Smooth muscle cell (in vitro differentiated cells): ENCODE results near the gene TRIOBP. TPM values are rescaled to one million over a fixed set of nuclear protein-coding genes. Genes with fewer than 3 reads are reported as not detected.

Experiments used
- DNase-seq: peaks from one replicate; lab custom pipeline; 2025; ENCODE audit not compliant: unreplicated experiment; lab: John Stamatoyannopoulos, UW
- H2AFZ ChIP-seq: fragments of 200-600 bp; sonication (generic); 2 replicates; pipeline ENCODE4 v1.6.0; 2016; ENCODE audit warnings: antibody characterized with exemption, low read depth, mild to moderate bottlenecking
- H3F3A ChIP-seq: fragments of 200-600 bp; sonication (generic); 2 replicates; pipeline ENCODE4 v1.6.0; 2017; ENCODE audit warnings: antibody characterized with exemption, low read depth
- H3K27ac ChIP-seq: fragments of 200-600 bp; sonication (generic); 2 replicates; pipeline ENCODE4 v1.5.1; 2016; ENCODE audit warnings: low read depth, mild to moderate bottlenecking
- H3K27me3 ChIP-seq: fragments of 200-600 bp; sonication (generic); 2 replicates; pipeline ENCODE4 v1.6.1; 2016; ENCODE audit warnings: low read depth, mild to moderate bottlenecking
- H3K36me3 ChIP-seq: fragments of 200-600 bp; sonication (generic); 2 replicates; pipeline ENCODE4 v1.5.1; 2016; ENCODE audit warnings: low read depth
- H3K4me1 ChIP-seq: fragments of 200-600 bp; sonication (generic); 2 replicates; pipeline ENCODE4 v1.5.1; 2016; ENCODE audit warnings: low read depth
- H3K4me2 ChIP-seq: fragments of 200-600 bp; sonication (generic); 2 replicates; pipeline ENCODE4 v1.6.0; 2016; ENCODE audit warnings: mild to moderate bottlenecking
- H3K4me3 ChIP-seq: fragments of 200-600 bp; sonication (generic); 2 replicates; pipeline ENCODE4 v1.5.1; 2016; ENCODE audit warnings: mild to moderate bottlenecking
- H3K79me2 ChIP-seq: fragments of 200-600 bp; sonication (generic); 2 replicates; pipeline ENCODE4 v1.6.0; 2016; ENCODE audit warnings: low read depth, mild to moderate bottlenecking
- H3K9ac ChIP-seq: fragments of 200-600 bp; sonication (generic); 2 replicates; pipeline ENCODE4 v1.6.0; 2016; ENCODE audit warnings: low read depth
- H3K9me3 ChIP-seq: fragments of 200-600 bp; sonication (generic); replicated peaks from 2 replicates; pipeline ENCODE4 v1.5.1; 2016; ENCODE audit warnings: low read depth
- H4K20me1 ChIP-seq: fragments of 200-600 bp; sonication (generic); 2 replicates; pipeline ENCODE4 v1.6.0; 2016; ENCODE audit warnings: low read depth
- WGBS: methylation state at CpG from one replicate; pipeline ENCODE4 v1.1.7; 2016; ENCODE audit warnings: low lambda C conversion rate; 5-methylcytosine and 5-hydroxymethylcytosine counted together
- polyA plus RNA-seq: library from polyadenylated mRNA; unstranded; fragments of >200 nt; fragmentation: Nextera tagmentation; extraction: Ambion mirVana; gene quantifications from 2 replicates; pipeline ENCODE4 v1.2.1, GENCODE V29; 2016
- total RNA-seq: library from RNA; depleted of rRNA; stranded (reverse); fragments of >200 nt; gene quantifications from 2 replicates; pipeline ENCODE4 v1.2.3, GENCODE V29; 2014
- TF ChIP-seq, protein P1 (sequence below): fragments of 200-600 bp; sonication (generic); IDR thresholded peaks from 2 replicates; pipeline ENCODE4 v1.5.1; 2017; ENCODE audit warnings: borderline replicate concordance, mild to moderate bottlenecking, antibody characterized with exemption; ENCODE audit not compliant: insufficient read depth, poor library complexity, severe bottlenecking

The TRIOBP gene
- total and polyA plus RNA-seq, 2 experiments from 2014 or later, result 44.6 to 95.8 TPM

DNA sequence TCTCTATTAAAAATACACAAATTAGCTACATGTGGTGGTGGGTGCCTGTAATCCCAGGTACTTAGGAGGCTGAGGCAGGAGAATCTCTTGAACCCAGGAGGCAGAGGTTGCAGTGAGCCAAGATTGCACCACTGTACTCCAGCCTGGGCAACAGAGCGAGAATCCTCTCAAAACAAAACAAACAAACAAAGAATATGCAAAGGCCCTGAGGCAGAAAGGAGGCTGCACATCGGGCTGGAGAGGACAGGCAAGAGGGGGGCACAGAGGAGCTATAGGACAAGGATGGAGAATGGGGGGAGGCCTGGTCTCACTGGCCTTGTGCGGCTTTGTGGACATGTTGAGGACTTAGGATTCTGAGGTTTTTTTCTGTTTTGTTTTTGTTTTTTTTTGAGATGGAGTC is 8.4 kb downstream of the TRIOBP start:
- H3K4me2 ChIP-seq, result no peak overlapping the region
- H3K4me1 ChIP-seq, result no peaks in the 10 kb centered on the region
- no peaks in the 10 kb centered on the region for H3K79me2 ChIP-seq
- WGBS, result 98% methylated on average over 3 of the region's 3 CpGs
- DNase-seq, result no peak
- H3K27me3 ChIP-seq, result no peaks in the 10 kb centered on the region
- H3K4me3 ChIP-seq, result no peak overlapping the region
- H3K27ac ChIP-seq, result no peak overlapping the region
- H3K9me3 ChIP-seq, result no peaks in the 10 kb centered on the region
- TF ChIP-seq, protein P1, sequence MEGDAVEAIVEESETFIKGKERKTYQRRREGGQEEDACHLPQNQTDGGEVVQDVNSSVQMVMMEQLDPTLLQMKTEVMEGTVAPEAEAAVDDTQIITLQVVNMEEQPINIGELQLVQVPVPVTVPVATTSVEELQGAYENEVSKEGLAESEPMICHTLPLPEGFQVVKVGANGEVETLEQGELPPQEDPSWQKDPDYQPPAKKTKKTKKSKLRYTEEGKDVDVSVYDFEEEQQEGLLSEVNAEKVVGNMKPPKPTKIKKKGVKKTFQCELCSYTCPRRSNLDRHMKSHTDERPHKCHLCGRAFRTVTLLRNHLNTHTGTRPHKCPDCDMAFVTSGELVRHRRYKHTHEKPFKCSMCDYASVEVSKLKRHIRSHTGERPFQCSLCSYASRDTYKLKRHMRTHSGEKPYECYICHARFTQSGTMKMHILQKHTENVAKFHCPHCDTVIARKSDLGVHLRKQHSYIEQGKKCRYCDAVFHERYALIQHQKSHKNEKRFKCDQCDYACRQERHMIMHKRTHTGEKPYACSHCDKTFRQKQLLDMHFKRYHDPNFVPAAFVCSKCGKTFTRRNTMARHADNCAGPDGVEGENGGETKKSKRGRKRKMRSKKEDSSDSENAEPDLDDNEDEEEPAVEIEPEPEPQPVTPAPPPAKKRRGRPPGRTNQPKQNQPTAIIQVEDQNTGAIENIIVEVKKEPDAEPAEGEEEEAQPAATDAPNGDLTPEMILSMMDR, result no peak
- no peak overlapping the region for H3K9ac ChIP-seq
- peaks cover 15% of the 10 kb centered on the region for H4K20me1 ChIP-seq
- H2AFZ ChIP-seq, result no peak overlapping the region
- H3K36me3 ChIP-seq, result no peaks in the 10 kb centered on the region
- no peaks in the 10 kb centered on the region for H3F3A ChIP-seq

DNA sequence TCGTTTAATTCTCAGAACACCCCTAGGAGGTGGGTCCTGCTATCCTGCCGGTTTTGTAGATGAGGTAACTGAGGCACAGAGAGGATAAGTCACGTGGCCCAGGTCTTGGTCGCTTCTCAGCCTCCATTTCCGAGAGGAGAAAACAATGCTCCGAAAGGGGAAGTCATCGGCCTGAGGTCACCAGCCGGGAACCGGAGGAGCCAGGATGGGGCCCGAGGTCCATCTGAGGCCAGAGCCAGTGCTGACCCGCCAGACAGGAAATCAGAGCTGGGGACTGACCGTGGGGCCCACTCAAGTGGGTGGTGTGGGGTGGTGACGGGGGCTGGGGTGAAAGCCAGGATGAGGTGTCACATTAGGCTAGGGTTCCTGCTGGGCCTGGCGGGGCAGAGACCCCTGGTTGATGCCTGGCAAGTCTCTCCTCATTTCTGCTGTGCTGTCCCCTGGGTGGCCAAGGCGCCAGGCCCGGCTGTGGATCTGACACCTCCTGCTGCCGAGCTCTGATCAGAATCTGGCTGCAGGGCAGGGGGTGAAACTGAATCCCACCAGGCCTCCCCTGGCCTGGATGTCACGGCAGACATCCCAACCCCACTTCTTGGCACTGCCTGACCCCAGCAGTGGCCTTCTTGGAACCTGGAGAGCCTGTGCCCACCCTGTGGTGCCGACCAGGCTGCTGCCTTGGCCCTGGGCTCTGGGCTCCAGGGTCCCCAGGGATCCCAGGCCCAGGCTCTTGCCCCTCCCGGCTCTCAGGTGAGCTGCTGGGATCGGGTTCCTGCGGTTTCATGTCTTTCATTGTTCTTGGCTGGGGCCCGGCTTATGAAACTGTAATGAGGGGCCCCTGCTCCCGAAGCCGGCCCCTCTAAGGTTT is 12.0 kb downstream of the TRIOBP start:
- TF ChIP-seq, protein P1, result no peak
- Histone ChIP-seq H3K9me3 (no peaks in the 10 kb centered on the region), H4K20me1 (peaks cover 8% of the 10 kb centered on the region), H3K27me3 (no peaks in the 10 kb centered on the region), H3K4me1 (no peaks in the 10 kb centered on the region), H3K4me3 (no peak overlapping the region), H3F3A (no peaks in the 10 kb centered on the region), H3K9ac (no peak overlapping the region), H3K79me2 (no peaks in the 10 kb centered on the region), H3K4me2 (no peak overlapping the region), H2AFZ (no peak overlapping the region), H3K36me3 (no peaks in the 10 kb centered on the region), H3K27ac (no peak overlapping the region)
- 96% methylated on average over 18 of the region's 25 CpGs for WGBS
- no peak for DNase-seq

DNA sequence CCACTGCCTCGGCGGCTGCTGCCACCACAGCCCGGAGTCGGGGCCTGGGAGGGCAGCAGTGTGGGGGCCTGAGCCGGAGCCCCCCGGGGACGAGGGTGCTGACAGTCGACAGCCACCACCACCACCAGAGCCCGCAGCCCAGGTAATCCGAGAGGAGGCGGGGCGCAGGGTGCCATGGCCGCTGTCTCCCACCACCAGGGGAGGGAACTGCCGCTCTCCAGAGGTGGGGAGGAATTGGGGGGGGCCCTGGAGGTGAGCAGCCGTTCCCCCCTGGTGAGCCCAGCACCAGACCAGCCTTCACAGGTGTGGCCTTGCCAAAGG is 12.6 kb downstream of the TRIOBP start:
- 95% methylated on average over 14 of the region's 15 CpGs for WGBS
- TF ChIP-seq, protein P1, result no peak

DNA sequence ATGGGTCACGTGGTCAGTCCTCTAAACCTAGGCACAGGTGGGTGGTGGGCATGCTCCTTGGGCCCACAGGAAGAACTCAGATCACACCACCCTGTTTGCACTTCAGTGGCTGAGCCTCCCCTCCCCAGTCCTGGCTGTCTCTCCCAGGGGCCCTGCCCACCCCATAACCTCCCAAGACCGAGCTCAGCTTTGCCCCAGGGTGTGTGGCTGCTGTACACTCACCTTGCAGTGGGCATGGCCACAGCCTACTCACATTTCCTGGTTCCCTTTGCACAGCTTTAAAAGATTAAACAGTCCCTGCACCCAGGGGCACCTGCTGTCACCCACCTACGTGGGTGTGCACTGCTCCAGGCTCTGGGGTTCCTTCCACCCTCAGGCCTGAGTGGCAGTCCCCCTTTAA is 13.8 kb downstream of the TRIOBP start:
- H3K4me1 ChIP-seq, result no peaks in the 10 kb centered on the region
- H2AFZ ChIP-seq, result no peak overlapping the region
- H3K4me2 ChIP-seq, result no peak overlapping the region
- no peak overlapping the region for H3K9ac ChIP-seq
- no peaks in the 10 kb centered on the region for H3K9me3 ChIP-seq
- 91% methylated on average over 3 of the region's 3 CpGs for WGBS
- peaks cover 6% of the 10 kb centered on the region for H4K20me1 ChIP-seq
- no peaks in the 10 kb centered on the region for H3K36me3 ChIP-seq
- TF ChIP-seq, protein P1, result no peak
- H3K27ac ChIP-seq, result no peak overlapping the region
- DNase-seq, result no peak
- no peaks in the 10 kb centered on the region for H3K79me2 ChIP-seq
- no peaks in the 10 kb centered on the region for H3K27me3 ChIP-seq
- H3K4me3 ChIP-seq, result no peak overlapping the region
- no peaks in the 10 kb centered on the region for H3F3A ChIP-seq

More for the DNA sequence above, 12.6 kb downstream of the TRIOBP start:
- Histone ChIP-seq H3K27me3 (no peaks in the 10 kb centered on the region), H3K36me3 (no peaks in the 10 kb centered on the region), H3K9ac (no peak overlapping the region), H2AFZ (no peak overlapping the region), H3K79me2 (no peaks in the 10 kb centered on the region), H4K20me1 (peaks cover 8% of the 10 kb centered on the region), H3K4me2 (no peak overlapping the region), H3K9me3 (no peaks in the 10 kb centered on the region), H3K4me1 (no peaks in the 10 kb centered on the region), H3K4me3 (no peak overlapping the region), H3F3A (no peaks in the 10 kb centered on the region), H3K27ac (no peak overlapping the region)
- no peak for DNase-seq
